Smooth muscle cell (in vitro differentiated cells): ENCODE measurements around the gene ADCK1. TPM values are rescaled to one million over a fixed set of nuclear protein-coding genes. Genes with fewer than 3 reads are reported as not detected.

ENCODE experiments used
- DNase-seq: peaks from one replicate; lab custom pipeline; 2025; ENCODE audit not compliant: unreplicated experiment; lab: John Stamatoyannopoulos, UW
- H2AFZ ChIP-seq: fragments of 200-600 bp; sonication (generic); 2 replicates; pipeline ENCODE4 v1.6.0; 2016; ENCODE audit warnings: antibody characterized with exemption, low read depth, mild to moderate bottlenecking
- H3F3A ChIP-seq: fragments of 200-600 bp; sonication (generic); 2 replicates; pipeline ENCODE4 v1.6.0; 2017; ENCODE audit warnings: antibody characterized with exemption, low read depth
- H3K27ac ChIP-seq: fragments of 200-600 bp; sonication (generic); 2 replicates; pipeline ENCODE4 v1.5.1; 2016; ENCODE audit warnings: low read depth, mild to moderate bottlenecking
- H3K27me3 ChIP-seq: fragments of 200-600 bp; sonication (generic); 2 replicates; pipeline ENCODE4 v1.6.1; 2016; ENCODE audit warnings: low read depth, mild to moderate bottlenecking
- H3K36me3 ChIP-seq: fragments of 200-600 bp; sonication (generic); 2 replicates; pipeline ENCODE4 v1.5.1; 2016; ENCODE audit warnings: low read depth
- H3K4me1 ChIP-seq: fragments of 200-600 bp; sonication (generic); 2 replicates; pipeline ENCODE4 v1.5.1; 2016; ENCODE audit warnings: low read depth
- H3K4me2 ChIP-seq: fragments of 200-600 bp; sonication (generic); 2 replicates; pipeline ENCODE4 v1.6.0; 2016; ENCODE audit warnings: mild to moderate bottlenecking
- H3K4me3 ChIP-seq: fragments of 200-600 bp; sonication (generic); 2 replicates; pipeline ENCODE4 v1.5.1; 2016; ENCODE audit warnings: mild to moderate bottlenecking
- H3K79me2 ChIP-seq: fragments of 200-600 bp; sonication (generic); 2 replicates; pipeline ENCODE4 v1.6.0; 2016; ENCODE audit warnings: low read depth, mild to moderate bottlenecking
- H3K9ac ChIP-seq: fragments of 200-600 bp; sonication (generic); 2 replicates; pipeline ENCODE4 v1.6.0; 2016; ENCODE audit warnings: low read depth
- H3K9me3 ChIP-seq: fragments of 200-600 bp; sonication (generic); replicated peaks from 2 replicates; pipeline ENCODE4 v1.5.1; 2016; ENCODE audit warnings: low read depth
- H4K20me1 ChIP-seq: fragments of 200-600 bp; sonication (generic); 2 replicates; pipeline ENCODE4 v1.6.0; 2016; ENCODE audit warnings: low read depth
- WGBS: methylation state at CpG from one replicate; pipeline ENCODE4 v1.1.7; 2016; ENCODE audit warnings: low lambda C conversion rate; 5-methylcytosine and 5-hydroxymethylcytosine counted together
- polyA plus RNA-seq: library from polyadenylated mRNA; unstranded; fragments of >200 nt; fragmentation: Nextera tagmentation; extraction: Ambion mirVana; gene quantifications from 2 replicates; pipeline ENCODE4 v1.2.1, GENCODE V29; 2016
- total RNA-seq: library from RNA; depleted of rRNA; stranded (reverse); fragments of >200 nt; gene quantifications from 2 replicates; pipeline ENCODE4 v1.2.3, GENCODE V29; 2014
- TF ChIP-seq, protein P1 (sequence below): fragments of 200-600 bp; sonication (generic); IDR thresholded peaks from 2 replicates; pipeline ENCODE4 v1.5.1; 2017; ENCODE audit warnings: borderline replicate concordance, mild to moderate bottlenecking, antibody characterized with exemption; ENCODE audit not compliant: insufficient read depth, poor library complexity, severe bottlenecking

Gene ADCK1
- total and polyA plus RNA-seq, 2 experiments from 2014 or later, result 4.2 to 5.1 TPM

DNA sequence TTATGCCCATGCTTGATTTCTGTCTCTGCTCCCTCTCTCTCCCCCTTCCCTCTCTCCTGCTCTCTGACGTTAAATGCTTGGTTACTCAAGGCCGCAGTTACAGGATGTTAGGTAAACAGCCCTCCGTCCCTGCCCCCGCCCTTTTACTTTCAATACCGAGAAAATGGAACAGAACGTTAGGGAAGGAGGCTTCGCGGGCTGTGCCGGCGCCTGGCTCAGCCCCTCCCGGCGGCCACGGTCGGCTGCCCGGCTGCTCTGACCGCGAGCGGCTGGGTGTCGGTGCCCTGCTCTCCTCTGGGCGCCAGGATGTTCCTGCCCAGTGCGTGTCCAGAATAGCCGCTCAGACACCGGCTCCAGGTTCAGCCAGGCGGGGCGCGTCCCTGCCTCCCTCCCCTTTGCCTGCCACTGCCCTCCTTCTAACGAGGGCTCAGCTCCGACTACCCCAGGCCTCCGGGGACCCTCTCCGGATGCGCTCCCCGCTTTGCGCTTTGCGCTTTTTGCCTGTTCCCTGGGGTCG lies 166.1 kb downstream of the ADCK1 start:
- TF ChIP-seq, protein P1, sequence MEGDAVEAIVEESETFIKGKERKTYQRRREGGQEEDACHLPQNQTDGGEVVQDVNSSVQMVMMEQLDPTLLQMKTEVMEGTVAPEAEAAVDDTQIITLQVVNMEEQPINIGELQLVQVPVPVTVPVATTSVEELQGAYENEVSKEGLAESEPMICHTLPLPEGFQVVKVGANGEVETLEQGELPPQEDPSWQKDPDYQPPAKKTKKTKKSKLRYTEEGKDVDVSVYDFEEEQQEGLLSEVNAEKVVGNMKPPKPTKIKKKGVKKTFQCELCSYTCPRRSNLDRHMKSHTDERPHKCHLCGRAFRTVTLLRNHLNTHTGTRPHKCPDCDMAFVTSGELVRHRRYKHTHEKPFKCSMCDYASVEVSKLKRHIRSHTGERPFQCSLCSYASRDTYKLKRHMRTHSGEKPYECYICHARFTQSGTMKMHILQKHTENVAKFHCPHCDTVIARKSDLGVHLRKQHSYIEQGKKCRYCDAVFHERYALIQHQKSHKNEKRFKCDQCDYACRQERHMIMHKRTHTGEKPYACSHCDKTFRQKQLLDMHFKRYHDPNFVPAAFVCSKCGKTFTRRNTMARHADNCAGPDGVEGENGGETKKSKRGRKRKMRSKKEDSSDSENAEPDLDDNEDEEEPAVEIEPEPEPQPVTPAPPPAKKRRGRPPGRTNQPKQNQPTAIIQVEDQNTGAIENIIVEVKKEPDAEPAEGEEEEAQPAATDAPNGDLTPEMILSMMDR, result no peak
- Histone ChIP-seq H3F3A (no peaks in the 10 kb centered on the region), H3K9me3 (no peaks in the 10 kb centered on the region), H3K27ac (no peak overlapping the region), H2AFZ (peak overlapping the region; percentile 36), H3K4me2 (peak overlapping the region; percentile 81), H3K79me2 (no peaks in the 10 kb centered on the region), H3K36me3 (no peaks in the 10 kb centered on the region), H3K27me3 (peaks cover 34% of the 10 kb centered on the region), H3K9ac (no peak overlapping the region), H3K4me1 (no peaks in the 10 kb centered on the region), H3K4me3 (peak overlapping the region; percentile 46), H4K20me1 (no peaks in the 10 kb centered on the region)
- WGBS, result 8% methylated on average over 32 of the region's 35 CpGs
- DNase-seq, result no peak

DNA sequence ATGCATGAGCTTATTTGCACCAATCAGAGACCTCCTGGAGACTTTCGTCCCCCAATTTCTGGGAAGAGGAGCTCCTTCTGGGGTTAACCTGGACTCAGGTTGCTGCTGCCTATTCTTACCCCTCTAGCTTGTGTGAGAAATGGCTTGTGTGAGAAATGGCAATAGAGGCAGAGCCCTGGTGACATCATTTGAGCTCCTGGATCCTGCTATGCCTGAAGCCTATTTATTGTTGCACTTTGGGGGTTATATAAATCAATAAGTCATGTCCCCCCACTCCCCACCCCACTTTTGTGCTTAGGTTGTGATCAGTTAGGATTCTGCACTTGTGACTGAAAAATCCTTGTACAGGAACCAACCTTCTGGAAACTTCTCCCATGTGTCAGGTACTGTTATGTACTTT lies 167.2 kb downstream of the ADCK1 start:
- Histone ChIP-seq H3K9ac (no peak overlapping the region), H3K4me1 (no peaks in the 10 kb centered on the region), H2AFZ (no peak overlapping the region), H3K36me3 (no peaks in the 10 kb centered on the region), H3K4me2 (no peak overlapping the region), H3K27me3 (peaks cover 34% of the 10 kb centered on the region), H3K27ac (no peak overlapping the region), H3K79me2 (no peaks in the 10 kb centered on the region), H3K4me3 (no peak overlapping the region), H4K20me1 (no peaks in the 10 kb centered on the region), H3K9me3 (no peaks in the 10 kb centered on the region), H3F3A (no peaks in the 10 kb centered on the region)
- TF ChIP-seq, protein P1, result no peak
- DNase-seq, result no peak
- WGBS, result 87% methylated on average over 1 of the region's 1 CpG

DNA sequence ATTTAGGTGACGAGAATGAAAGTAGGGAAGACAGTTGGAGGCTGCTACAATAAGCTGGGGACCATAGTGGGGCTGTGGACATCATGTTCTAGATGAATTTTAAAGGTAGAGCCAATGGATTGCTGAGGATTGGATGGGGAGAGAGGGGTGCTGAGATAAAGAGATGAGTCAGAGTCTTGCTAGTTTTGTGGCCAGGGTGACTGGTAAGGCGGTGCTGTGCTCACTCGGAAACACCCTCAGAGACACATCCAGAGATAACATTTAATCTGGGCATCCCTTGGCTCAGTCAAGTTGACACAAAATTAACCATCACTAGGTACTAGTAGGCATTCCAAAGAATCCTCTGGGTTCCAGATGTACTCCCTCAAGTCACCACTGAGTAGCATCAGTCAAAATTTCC lies 170.7 kb downstream of the ADCK1 start:
- 71% methylated on average over 3 of the region's 3 CpGs for WGBS
- no peak for DNase-seq
- no peak overlapping the region for H3K4me2 ChIP-seq
- TF ChIP-seq, protein P1, result no peak
- H3K9ac ChIP-seq, result no peak overlapping the region
- no peak overlapping the region for H2AFZ ChIP-seq
- peaks cover 33% of the 10 kb centered on the region for H3K27me3 ChIP-seq
- H3K27ac ChIP-seq, result no peak overlapping the region
- H3K36me3 ChIP-seq, result no peaks in the 10 kb centered on the region
- H3K79me2 ChIP-seq, result no peaks in the 10 kb centered on the region
- H3K4me1 ChIP-seq, result no peaks in the 10 kb centered on the region
- H3K9me3 ChIP-seq, result no peaks in the 10 kb centered on the region
- H3F3A ChIP-seq, result no peaks in the 10 kb centered on the region
- no peaks in the 10 kb centered on the region for H4K20me1 ChIP-seq
- H3K4me3 ChIP-seq, result no peak overlapping the region

DNA sequence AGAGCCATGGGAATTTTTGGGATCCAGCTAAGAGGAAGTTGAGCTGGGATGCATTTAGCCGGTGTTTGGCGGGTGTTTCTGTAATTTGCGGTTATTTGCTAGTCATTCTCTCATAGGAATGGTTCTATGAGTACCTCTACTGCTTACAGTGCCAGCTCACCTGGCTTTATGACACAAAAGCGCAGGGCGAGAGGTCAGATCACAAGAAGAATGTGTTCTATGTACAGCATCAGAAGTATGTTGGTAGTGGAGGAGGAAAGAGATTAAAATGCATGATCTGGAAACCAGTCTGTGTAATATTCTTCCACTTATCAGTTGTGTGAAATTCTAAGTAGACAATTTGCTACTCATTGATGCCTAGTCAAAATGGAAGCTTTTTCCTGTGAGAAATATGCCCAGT lies 173.3 kb downstream of the ADCK1 start:
- no peaks in the 10 kb centered on the region for H3K36me3 ChIP-seq
- H2AFZ ChIP-seq, result no peak overlapping the region
- no peak overlapping the region for H3K4me2 ChIP-seq
- H3F3A ChIP-seq, result no peaks in the 10 kb centered on the region
- no peak for DNase-seq
- H3K9ac ChIP-seq, result no peak overlapping the region
- no peaks in the 10 kb centered on the region for H4K20me1 ChIP-seq
- no peak overlapping the region for H3K27ac ChIP-seq
- no peaks in the 10 kb centered on the region for H3K9me3 ChIP-seq
- H3K4me1 ChIP-seq, result no peaks in the 10 kb centered on the region
- H3K27me3 ChIP-seq, result peaks cover 28% of the 10 kb centered on the region
- no peak overlapping the region for H3K4me3 ChIP-seq
- no peaks in the 10 kb centered on the region for H3K79me2 ChIP-seq
- 89% methylated on average over 5 of the region's 5 CpGs for WGBS
- TF ChIP-seq, protein P1, result no peak
